HCT116 (cell line): Measurements from ENCODE around the gene ORC6.

Source experiments
- CBX3 ChIP-seq: IDR thresholded peaks from 2 replicates; pipeline ENCODE4 v1.6.1; 2012; ENCODE audit warnings: low read depth
- CTCF ChIP-seq, 3 experiments: fragments of 200-600 bp in 1 of 3; sonication (generic) in 1 of 3; IDR thresholded peaks in 2 of 3; conservative IDR thresholded peaks in 1 of 3; 2 replicates each; pipeline ENCODE4 v1.5.1; 2012 to 2017; ENCODE audit warnings: low read depth in 2 of 3, low read length in 2 of 3, antibody characterized with exemption in 1 of 3, borderline replicate concordance in 1 of 3, control low read depth in 1 of 3, mild to moderate bottlenecking in 1 of 3, mixed read lengths in 1 of 3, mixed run types in 1 of 3, moderate library complexity in 1 of 3; ENCODE audit not compliant: insufficient read depth in 1 of 3
- EZH2 ChIP-seq: fragments of 200-600 bp; sonication (generic); IDR thresholded peaks from 2 replicates; pipeline ENCODE4 v1.6.1; 2017; ENCODE audit warnings: antibody characterized with exemption, mixed run types
- EZH2phosphoT487 ChIP-seq: fragments of 200-600 bp; IDR thresholded peaks from 2 replicates; pipeline ENCODE4 v1.6.1; 2018; ENCODE audit warnings: antibody characterized with exemption, borderline replicate concordance
- FOSL1 ChIP-seq: IDR thresholded peaks from 2 replicates; pipeline ENCODE4 v1.6.1; 2012; ENCODE audit warnings: low read depth
- MAX ChIP-seq: IDR thresholded peaks from 2 replicates; pipeline ENCODE4 v1.6.1; 2012
- POLR2A ChIP-seq: IDR thresholded peaks from 2 replicates; pipeline ENCODE4 v1.7.0; 2011; ENCODE audit warnings: borderline replicate concordance; ENCODE audit not compliant: insufficient read depth, insufficient read length; ENCODE audit errors: extremely low read depth
- POLR2AphosphoS5 ChIP-seq: IDR thresholded peaks from 2 replicates; pipeline ENCODE4 v1.6.1; 2011; ENCODE audit warnings: mild to moderate bottlenecking, low read depth, low read length, moderate library complexity
- REST ChIP-seq: IDR thresholded peaks from 2 replicates; pipeline ENCODE4 v1.6.1; 2012; ENCODE audit warnings: low read depth

DNA sequence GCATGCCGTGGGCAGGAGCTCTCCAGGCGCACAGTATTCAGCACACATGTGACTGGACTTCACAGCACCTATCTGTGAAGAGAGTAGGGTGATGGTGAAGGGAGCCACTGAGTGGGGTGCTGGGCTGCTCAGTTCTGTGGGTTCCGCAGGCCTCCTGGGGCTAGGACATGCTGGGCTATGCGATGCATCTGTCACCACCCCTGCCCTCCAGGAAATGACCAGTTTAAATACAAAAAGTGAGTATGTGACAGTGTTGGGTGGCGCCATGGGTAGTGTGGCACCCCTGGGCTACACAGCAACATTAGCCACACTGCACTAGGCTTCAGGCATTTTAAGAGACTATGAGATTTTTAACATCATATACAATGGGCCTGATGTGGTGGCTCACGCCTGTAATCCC is 30.1 kb downstream of the ORC6 start:
- TF ChIP-seq POLR2AphosphoS5 (no peak), CTCF (IDR thresholded peaks at IDR 0.05 in 2 of 3, conservative IDR thresholded peaks at IDR 0.05 in 1 of 3; ENCODE audit: borderline replicate concordance in 1 of 3, insufficient read depth in 1 of 3, low read depth in 2 of 3, low read length in 2 of 3) (no peak), REST (no peak), EZH2phosphoT487 (no peak), EZH2 (no peak), MAX (no peak), FOSL1 (no peak), CBX3 (no peak), POLR2A (no peak)
